Measurements from ENCODE around the gene UBE2QL1.

DNA sequence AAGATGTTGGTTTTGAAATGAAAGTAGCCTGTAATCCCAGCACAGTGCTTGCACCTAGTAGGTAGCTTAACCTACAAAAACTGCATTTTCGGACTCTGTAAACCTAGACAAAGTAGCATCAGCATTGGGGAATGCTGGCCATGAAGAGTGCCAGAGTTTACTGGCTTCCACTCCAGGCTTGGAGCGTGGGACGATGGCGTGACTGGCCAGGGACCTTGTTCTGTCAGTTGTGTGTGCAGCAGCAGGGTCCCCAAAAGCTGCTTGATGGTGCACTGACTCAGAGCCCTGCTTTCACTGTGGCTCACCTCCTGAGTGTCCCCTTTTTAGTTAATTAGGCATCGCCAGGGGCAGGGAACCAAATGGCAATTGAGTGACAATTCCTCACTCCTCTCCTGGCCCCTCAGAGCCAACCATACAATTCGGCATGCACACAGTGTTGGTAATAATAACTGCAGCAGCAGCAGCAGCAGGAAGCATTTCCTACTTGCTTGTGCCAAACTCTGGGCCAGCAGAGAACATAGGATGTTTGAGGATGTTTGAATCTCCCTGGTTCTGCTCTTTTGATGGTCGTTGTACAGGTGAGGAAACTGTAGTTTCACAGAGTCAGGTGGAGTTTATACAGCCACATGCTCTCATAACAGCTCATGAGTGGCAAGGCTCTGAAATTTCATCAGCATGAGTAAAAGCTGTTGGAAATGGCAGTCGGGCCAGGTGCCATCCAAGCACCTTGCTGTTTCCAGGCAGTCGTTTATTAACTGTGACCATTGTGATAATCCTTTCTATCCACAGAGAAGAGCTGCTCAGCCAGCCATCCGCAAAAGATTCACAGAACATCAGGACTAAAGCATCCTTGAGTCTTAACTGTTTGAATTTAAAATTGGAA is 4.2 kb downstream of the UBE2QL1 start:
- TF ChIP-seq, protein P1, sequence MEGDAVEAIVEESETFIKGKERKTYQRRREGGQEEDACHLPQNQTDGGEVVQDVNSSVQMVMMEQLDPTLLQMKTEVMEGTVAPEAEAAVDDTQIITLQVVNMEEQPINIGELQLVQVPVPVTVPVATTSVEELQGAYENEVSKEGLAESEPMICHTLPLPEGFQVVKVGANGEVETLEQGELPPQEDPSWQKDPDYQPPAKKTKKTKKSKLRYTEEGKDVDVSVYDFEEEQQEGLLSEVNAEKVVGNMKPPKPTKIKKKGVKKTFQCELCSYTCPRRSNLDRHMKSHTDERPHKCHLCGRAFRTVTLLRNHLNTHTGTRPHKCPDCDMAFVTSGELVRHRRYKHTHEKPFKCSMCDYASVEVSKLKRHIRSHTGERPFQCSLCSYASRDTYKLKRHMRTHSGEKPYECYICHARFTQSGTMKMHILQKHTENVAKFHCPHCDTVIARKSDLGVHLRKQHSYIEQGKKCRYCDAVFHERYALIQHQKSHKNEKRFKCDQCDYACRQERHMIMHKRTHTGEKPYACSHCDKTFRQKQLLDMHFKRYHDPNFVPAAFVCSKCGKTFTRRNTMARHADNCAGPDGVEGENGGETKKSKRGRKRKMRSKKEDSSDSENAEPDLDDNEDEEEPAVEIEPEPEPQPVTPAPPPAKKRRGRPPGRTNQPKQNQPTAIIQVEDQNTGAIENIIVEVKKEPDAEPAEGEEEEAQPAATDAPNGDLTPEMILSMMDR (IDR thresholded peaks at IDR 0.05): no peak
- no peak for TF ChIP-seq POLR2A (IDR thresholded peaks at IDR 0.05)

All from tibial nerve (tissue), 3 donors.